Kidney glomerular epithelial cell (primary cell): ENCODE results near the gene EHD4.
A peak's percentile ranks its signal among the peaks of the same experiment; 100 is the strongest.

Experiments
- DNase-seq: peaks from one replicate; lab custom pipeline; 2025; lab: John Stamatoyannopoulos, UW

Gene EHD4

GRCh38 chr15:41880156-41880877 is 92.0 kb downstream of the EHD4 start:
- no peak for DNase-seq

- no peak for DNase-seq
Measured at GRCh38 chr15:41879321-41879845, 93.0 kb downstream of the EHD4 start.

GRCh38 chr15:41878355-41878699 is 94.0 kb downstream of the EHD4 start:
- no peak for DNase-seq

GRCh38 chr15:41877631-41878354 is 94.6 kb downstream of the EHD4 start:
- DNase-seq = no peak

GRCh38 chr15:41876689-41877088 is 95.7 kb downstream of the EHD4 start:
- DNase-seq = no peak

GRCh38 chr15:41876007-41876406 is 96.3 kb downstream of the EHD4 start:
- DNase-seq = no peak

- no peak for DNase-seq
Measured at GRCh38 chr15:41874736-41875135, 97.6 kb downstream of the EHD4 start.

GRCh38 chr15:41873711-41874110 is 98.6 kb downstream of the EHD4 start:
- DNase-seq = no peak

- DNase-seq = no peak
Measured at GRCh38 chr15:41872166-41872747, 100.1 kb downstream of the EHD4 start.

GRCh38 chr15:41871175-41871905 is 101.0 kb downstream of the EHD4 start:
- no peak for DNase-seq

GRCh38 chr15:41870689-41871081 is 101.7 kb downstream of the EHD4 start:
- DNase-seq = peak; percentile 24

- no peak for DNase-seq
Measured at GRCh38 chr15:41869770-41870688, 102.3 kb downstream of the EHD4 start.

GRCh38 chr15:41868321-41868720 is 104.0 kb downstream of the EHD4 start:
- no peak for DNase-seq

- DNase-seq = no peak
Measured at GRCh38 chr15:41866872-41867579, 105.3 kb downstream of the EHD4 start.

- DNase-seq = no peak
Measured at GRCh38 chr15:41866263-41866703, 106.1 kb downstream of the EHD4 start.

- no peak for DNase-seq
Measured at GRCh38 chr15:41865490-41866055, 106.8 kb downstream of the EHD4 start.

- no peak for DNase-seq
Measured at GRCh38 chr15:41862515-41863116, 109.7 kb downstream of the EHD4 start.

GRCh38 chr15:41861736-41862356 is 110.5 kb downstream of the EHD4 start:
- no peak for DNase-seq
